GM18508 (cell line): ENCODE data around the gene PDZRN3.
"Not testable (repeated sequence)": the region's sequence is repeated elsewhere in the genome, so short reads cannot be mapped to it uniquely, and the experiment has no call there.

ENCODE experiments used
- ATAC-seq: cut with Tn5 transposase; IDR thresholded peaks from one replicate; pipeline ENCODE4 v1.9.1; 2021; ENCODE audit warnings: moderate number of reproducible peaks; ENCODE audit not compliant: insufficient read depth, unreplicated experiment

Gene PDZRN3

DNA sequence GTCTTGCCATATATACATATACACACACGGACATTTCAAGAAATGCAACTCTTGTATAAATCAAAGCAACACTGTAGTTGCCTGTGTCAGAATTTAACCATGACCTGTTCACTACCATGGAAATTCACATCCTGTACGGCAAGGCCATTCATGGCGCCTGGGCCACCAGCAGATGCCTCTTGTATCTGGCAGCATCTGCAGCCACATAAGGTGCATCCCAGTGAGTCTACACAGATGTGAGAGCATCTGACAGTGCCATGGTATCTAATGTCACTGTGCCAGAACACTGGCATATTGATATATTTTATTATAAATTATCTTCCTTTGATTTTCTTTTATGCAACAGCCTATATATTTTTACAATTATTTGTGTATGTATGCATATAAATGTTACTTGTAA is 25.1 kb downstream of the PDZRN3 start:
- no peak for ATAC-seq

DNA sequence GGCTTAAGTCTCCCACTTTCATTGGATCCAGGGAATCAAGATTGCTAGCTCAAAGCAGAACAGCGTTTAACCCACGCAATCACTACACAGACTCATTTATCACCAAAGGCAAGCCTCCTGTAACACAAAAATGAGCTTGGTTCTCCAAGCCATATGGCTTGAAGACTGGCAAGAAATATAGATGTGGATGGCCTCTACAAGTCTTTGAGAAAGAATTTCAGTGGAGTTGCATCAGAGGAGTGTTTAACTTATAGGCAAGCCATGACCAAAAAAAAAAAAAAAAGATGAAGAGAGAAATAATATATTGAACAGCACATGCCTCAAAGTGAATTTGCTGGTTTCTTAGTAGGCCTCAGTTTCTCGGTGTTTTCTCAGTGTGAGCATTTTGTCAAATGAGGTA is 27.3 kb downstream of the PDZRN3 start:
- no peak for ATAC-seq

DNA sequence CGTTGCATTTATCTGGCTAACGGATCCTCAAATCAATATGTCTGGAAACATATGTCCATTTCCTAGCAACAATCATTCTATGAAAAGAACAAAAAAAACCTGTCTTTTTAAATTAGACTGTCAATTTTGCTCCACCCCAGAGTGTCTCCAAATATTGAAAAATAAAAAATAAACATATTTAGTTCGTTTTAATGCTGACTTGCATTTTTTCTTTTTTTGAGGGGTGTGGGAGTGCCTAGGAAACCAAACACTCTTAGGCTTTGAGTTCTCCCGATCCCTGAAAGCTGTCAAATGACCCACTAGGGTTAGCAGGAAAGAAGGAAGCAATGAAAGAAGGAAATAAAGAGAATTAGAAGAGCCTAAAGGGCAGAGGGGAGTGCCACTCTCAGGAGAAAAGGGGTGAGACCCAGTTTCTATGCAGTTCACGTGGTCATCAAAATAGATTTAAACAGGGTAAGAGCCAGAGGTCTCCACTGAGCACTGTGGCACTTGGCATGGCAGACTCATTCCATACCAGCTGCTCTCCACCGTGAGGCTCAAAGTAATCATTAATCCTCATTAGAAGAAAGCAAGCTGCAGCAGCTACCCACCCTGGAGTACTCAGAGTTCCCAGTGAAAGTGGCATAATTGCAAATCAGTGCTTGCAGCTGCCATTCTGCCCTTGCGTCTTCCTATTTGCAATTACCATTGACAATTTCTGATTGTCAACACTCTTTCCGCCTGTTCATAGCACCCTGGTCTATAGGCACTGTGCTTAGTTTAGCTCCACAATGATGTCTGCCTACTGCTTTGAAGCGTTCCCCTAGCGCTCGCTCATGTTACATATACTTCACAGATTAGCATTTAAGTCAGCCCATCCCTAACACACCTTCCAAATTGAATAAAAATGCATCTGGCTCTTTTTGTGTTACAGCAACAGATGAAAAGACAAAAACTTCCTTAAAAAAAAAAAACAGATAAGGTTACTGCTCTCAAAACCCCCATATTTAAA is 32.3 kb downstream of the PDZRN3 start:
- no peak for ATAC-seq

DNA sequence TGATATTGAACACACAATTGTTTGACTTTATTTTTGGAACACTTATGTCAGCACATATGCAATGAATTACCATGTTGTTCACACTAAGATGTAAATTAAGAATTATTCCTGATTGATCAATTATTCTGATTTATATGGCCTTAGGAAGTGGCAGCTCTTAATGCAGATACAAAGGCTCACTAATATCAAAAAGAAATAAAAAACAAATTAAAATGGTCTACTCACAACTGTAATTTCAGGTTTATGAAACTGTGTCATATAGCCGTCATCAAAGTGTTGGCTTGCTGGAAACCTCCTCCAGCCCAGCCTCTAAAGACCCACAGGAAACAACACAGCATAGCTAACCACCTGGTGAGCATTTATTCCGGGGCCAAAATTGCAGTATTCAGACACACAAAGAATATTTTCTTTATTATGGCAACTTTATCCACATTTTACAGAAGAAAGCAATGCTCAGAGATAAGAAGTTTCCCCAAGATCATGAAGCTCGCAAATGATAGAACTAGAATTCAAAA is 33.4 kb downstream of the PDZRN3 start:
- ATAC-seq, result no peak

DNA sequence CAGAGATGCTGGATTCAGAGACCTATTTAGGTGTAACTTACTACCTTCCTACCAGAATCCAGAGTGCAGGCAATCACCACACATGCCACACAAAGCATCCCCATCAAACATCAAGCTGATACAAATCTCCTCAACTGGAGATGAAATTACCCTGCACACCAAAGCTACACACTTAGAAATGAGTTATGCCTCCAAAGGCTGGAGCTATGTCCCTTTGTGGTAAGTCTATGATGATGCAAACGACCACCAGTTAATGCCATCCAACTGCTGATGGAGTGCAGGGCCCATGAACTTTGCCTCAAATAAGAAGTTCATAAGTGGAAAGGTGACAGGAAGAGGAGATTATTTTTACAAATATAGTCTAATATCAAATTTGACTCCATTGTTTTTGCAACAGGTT is 38.1 kb downstream of the PDZRN3 start:
- no peak for ATAC-seq

DNA sequence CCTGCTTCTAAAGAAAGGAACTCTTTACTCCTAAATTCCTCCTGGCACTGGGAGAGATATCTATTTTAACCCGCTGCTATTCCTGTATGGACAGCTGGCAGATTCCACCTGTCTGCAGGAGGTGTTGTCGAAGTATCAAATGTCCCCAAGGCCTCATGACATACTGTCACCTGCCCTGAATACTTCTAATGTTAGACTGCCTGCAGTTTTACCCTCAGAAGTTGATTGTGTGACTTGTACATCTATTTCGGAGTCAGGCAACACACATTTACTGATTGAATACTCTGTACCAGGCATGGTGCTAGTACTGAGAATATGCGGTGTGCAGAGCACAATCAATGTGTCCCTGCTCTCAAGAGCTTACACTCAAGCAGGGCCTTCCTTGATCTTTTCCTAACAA is 38.6 kb downstream of the PDZRN3 start:
- no peak for ATAC-seq

DNA sequence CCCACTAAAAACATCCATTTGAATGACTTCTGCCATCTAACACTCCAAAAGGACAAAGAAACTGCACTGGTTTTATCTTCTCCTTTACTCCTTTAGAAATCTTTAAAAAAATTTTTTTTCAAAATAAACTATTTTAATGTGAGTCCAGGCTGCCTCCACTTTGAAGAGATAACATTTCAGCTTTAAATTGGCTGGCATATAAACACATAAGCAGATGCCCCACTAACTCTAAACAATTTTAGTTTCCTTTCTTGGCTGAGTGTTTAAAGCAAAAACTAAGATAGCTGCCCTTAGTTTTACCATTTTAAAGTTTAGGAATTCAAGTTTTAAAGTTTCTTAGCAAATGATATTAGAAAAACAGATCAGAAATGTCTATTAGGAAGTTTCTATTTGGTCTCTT is 39.9 kb downstream of the PDZRN3 start:
- no peak for ATAC-seq

DNA sequence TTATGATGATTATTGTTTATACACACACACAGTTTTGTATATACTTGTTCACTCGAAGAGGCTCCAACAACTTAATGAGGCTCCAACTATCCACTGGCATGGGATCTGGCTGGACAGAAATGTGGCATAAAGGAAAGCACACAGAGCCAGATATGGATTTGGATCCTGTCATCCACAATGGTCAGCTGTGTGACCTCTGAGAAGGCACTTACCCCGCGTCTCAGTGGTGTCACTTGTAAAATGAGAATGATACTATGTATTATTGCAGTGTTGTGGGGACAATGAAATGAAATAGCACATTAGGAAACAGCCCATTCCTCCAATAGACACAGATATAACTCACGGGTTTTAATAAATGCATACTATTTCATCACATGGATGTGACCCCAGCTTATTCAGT is 42.2 kb downstream of the PDZRN3 start:
- no peak for ATAC-seq

DNA sequence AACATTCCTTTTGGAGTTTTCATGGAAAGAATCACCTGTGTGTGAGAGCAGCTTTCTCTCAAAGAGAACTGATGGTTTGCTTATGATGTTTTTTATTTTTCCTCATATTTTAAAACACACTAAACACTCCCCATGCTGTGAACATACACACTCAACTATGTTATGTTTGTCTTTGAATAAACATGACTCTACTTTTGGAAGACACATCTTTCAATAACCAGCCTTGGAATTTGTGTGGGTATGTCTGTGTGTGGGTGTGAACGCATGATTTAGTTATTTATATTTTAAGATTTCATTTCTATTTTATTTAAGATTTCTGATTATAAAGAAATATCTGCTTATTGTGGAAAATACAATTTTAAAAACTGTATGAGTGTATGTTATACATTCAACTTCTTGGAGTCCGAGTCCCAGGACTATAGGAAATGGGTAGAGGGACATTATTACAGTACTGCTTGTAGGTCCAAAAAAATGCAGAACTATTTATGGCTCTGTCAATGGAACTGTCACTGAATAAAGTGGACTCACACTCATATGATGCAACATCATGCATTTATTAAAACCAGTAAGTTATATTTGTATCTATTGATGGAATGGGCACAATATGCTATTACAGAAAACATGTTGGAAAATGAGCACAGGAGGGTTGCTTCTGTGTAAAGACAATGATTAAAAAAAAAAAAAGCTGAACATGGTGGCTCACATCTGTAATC is 43.5 kb downstream of the PDZRN3 start:
- ATAC-seq, result no peak

DNA sequence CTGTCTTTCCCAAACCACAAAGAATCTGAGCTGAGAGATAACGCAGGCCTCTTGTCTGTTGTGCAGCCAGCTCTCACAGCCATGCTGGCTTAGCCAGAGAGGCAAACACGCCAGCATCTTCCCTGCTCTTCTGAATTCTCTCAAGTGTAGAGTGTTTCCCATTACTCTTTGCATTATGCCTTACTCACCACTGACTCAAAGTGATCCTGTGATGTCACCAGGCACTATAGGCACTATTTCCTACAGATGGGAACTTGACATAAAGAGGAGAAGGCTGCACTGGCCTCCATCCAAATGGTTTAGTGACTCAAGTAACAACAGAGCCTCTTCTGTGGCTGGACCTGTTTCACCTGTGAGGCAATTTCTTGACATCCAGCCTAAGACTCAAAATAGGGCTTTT is 44.4 kb downstream of the PDZRN3 start:
- no peak for ATAC-seq

DNA sequence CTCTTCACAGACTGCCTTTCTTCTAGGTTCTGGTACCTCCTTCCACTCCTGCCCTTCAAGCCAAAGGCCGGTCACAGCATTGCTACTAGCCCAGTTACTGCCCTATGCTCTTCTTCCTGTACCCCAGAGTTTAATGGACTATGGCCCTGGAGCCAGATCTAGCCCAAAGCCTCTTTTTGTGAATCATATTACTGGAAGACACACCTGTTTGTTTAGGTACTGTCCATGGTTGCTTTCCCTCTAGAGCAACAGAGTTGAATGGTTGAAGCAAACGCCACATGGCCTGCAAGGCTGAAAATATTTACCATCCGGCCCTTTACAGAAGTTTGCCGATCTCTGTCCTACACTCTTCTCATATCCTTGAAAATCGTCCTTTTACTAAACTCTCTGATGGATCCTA is 47.0 kb downstream of the PDZRN3 start:
- ATAC-seq, result no peak

DNA sequence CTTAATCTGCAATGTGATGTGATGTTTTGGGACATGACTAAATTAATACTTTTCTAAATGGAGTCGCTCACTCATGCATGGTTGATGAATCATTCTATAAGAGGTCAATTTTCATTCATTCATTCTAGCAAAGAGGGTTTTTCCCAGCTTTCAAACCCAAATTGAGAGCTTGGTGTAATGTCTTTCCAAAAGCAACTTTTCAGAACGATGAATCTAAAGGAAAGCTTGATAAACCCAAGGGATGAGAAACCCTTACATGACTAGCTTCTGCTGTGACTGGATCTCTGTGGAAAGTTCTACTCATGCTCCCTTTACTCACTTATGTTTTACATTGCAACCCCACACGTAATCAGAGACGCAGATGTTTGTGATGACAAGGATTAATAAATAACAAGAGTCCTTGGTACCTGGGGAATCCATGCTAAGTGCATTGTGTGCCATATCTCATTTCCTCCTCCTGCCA is 47.7 kb downstream of the PDZRN3 start:
- ATAC-seq, result no peak

DNA sequence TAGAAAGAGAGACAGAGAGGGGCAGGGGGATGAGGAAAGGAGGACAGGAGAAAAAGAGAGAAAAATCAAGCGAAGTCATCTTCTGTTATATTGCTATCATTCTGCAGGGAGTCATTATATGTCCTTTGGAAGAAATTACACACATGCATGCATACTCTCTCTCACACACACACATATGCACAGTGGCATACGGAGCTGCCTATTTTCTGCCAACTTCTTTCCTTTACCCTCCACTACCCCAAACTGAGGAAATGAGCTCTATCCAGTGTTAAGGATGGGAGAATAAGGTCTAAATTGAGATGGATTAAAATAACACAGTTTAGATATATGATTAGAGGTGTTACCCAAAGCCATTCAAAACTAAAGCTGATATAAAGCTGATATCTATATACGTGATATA is 48.8 kb downstream of the PDZRN3 start:
- no peak for ATAC-seq

DNA sequence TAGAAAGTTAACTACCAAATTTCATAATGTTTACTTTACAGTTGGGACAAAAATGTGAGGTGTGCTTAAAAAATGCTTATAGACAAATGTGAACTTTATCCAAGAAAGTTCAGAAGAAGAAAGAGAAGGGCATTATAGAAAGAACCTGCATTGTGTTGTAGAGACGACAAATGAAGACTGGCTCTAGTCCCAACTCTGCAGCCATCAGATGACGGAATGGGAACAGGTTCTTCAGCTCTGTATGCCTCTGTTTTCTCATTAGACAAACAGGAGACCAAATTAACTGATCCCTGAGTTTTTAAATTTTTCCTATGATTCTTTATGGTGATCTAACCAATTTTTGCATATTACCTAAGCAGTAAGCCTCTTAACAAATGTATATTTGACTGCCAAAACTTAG is 49.2 kb downstream of the PDZRN3 start:
- no peak for ATAC-seq

DNA sequence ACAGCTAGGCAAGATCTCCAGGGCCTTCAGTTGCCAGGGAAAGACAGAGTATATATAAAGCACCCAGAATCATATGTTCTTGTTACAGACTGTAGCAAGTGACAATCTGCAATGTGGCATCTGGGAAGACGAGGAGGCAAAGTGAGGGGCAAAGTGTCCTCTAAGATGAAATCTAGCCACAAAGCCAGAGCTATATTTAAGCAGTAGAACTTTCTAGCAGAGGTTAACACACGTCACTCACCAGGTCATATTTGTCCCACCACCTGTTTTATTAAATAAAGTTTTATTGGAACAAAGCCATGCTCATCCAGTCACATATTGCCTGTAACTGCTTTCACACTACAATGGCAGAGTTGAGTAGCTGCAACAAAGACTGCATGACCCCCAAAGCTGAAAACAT is 51.5 kb downstream of the PDZRN3 start:
- ATAC-seq, result no peak

DNA sequence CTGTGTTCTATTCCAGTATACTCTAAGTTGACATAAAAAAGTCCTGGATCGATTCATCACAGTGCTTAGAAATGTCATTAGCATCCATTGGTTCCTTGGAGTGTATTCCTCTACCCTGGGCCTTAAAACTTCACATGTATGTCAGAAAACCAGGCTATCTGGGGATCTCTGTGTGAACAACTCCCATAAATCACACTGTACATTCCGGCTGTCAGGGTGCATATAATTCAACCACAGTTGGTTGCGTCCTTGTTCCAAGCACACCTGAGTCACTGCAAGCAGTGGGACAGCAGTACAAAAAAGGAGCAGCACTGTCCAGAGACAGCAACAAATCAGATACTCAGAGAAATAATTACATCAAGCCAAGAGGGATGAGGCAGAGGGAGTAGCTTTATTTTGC is 52.4 kb downstream of the PDZRN3 start:
- ATAC-seq, result no peak

DNA sequence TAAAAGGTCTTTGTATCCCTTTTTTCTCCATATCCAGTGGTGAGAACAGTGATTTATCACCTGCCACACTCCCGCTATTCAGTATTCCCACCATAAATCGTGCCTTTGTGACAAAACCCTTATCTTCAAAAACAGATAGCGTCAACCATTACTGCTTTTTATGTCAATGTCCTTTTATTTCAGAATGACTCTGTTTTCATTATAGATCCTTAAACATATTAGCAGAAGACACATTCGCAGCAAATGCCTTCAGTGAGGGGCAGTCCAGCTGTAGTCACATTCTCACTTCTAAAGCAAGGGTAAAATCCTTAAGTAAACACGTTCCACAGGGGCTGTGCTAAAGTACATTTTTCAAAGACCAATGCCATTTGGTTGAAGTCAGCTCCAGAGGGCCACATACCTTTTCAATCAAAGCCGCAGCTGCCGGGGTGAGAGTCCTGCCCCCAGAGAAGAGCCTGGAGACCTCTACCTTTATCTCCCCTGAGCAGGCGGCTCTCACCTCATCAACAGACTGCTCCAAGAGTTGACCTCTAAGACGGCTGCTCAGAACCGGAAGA is 53.4 kb downstream of the PDZRN3 start:
- ATAC-seq, result no peak

DNA sequence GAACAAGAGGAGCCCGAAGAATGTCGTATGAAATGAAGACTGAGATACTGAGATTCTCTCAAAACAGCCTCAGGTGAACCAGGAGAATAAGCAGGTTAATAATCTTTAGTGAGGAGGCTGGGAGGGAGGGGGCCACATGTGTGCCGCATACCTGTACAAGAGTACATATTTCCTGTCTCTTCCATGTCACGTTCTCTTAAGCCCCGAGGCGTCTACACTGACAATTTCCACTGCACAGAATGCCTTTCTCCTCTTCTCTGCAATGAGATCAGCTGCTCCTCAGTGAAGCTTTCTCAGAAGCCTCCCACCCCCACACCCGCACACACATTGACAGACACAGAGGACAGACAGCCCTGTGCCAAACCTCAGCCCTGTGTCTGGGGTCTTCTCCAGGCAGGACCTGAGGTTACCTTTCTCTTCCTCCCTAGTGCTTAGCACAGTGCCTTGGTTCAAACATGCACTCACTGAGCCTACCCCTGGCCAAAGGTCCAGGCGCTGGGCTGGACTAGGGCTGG is 55.4 kb downstream of the PDZRN3 start:
- no peak for ATAC-seq

DNA sequence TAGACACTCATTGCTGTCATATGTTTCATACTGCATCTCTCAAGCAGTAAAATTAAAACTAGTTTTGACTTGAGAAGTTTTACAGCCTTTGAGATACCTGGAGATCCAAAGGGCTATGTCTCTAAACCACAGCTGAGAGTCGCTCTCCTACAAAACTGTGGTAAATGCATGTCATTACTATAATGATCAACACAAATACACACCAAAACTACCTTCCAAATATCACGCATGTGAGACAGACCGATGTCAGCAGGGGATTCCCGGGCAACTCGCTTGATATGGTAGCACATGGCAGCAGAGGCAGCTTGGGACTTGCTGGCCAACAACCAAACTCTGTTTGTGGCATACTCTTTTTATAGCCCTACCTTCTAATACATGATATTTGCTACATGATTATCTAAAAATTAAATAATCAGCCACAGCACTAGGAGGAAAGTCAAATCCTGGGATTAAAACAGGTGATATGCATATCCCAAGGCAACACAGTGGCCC is 56.3 kb downstream of the PDZRN3 start:
- ATAC-seq, result no peak

DNA sequence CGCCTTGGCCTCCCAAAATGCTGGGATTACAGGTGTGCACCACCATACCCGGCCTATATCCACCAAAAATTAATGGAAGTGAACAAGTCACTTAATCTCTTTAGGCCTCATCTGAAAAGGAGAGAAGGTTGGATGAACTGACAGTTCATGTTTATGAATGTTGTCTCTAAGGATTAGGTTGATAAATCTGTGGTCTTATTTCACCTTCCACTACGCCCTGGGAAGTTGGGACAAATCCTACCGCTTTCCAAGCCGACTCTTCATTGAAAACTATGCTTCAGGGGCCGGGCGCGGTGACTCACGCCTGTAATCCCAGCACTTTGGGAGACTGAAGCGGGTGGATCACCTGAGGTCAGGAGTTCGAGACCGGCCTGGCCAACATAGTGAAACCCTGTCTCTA is 59.4 kb downstream of the PDZRN3 start:
- not testable (repeated sequence) for ATAC-seq
